HG03460 (cell line): Measurements from ENCODE around the gene NPSR1.
"Not testable (repeated sequence)": the region's sequence is repeated elsewhere in the genome, so short reads cannot be mapped to it uniquely, and the experiment has no call there.

ENCODE experiments used
- ATAC-seq: cut with Tn5 transposase; IDR thresholded peaks from one replicate; pipeline ENCODE4 v1.9.1; 2021; ENCODE audit not compliant: unreplicated experiment

The NPSR1 gene

DNA sequence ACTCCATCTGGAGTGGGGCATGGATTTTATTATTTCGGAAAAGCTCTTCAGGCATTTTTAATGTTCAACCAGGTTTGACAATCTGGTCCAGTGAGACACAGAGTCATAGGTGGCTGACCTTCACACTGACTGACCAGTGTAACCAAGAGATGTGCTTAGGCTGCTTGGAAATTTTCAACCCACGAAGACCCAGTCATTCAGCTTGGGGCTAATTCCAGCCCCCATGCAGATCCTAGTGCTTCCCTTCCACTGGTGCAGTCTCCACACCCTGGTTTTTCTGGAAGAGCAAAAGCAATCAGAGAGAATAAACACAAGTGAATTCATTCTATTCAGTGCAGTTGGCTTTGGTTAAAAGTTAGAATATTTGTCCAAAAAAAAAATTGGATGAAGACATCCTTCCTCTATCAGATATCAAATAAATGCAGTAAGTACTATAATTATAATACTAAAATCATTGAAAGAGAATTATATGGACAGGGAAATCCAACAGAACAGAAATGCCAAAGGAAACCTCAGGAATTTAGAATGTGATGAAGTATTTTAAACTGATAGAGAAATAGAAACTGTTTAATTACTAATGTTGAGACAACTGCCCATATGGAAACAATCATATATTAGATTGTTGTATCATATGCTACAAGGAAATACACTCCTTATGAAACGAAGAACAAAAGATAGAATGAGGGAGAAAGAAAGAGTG lies 178.0 kb downstream of the NPSR1 start:
- ATAC-seq: no peak

DNA sequence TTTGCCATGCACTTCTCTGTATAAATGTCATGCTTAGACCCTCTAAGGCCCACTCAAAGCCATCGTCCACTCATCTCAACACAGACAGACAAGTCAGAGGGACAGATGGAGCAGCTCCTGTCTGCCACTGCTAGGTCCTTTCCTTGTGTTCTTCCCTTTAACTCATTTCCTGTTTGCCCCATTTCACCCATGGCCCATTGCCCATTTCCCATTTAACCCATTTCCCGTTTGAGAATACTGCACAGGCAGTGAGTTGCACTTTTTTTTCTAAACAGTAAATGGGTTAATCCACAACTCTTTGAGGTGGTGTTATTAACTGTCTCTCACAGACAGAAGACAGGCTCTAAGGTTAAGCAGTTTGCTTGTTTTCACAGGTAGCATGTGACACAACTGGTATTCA lies 179.3 kb downstream of the NPSR1 start:
- no peak for ATAC-seq

DNA sequence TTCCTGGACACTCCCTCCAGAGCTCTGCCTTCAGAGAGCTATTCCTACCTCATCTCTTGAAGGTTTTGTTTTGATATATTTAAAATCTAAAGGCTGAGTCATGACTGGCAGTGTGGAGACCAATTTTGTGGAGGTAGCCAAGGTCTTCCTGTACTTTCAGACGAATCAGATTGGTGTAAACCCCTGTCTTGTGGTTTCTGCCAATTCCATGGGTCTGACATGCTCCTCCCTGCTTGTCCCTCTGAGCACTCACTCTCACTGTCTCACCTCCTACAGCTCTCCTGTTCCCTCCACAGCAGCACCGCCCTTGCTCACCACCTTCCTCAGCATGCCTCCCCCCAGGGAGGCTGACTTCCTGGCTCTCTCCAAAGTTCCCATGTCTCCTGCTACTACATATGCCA lies 179.8 kb downstream of the NPSR1 start:
- ATAC-seq: no peak

- no peak for ATAC-seq
Measured at GRCh38 chr7:34838329-34838728, 180.3 kb downstream of the NPSR1 start.

- no peak for ATAC-seq
Measured at GRCh38 chr7:34839645-34840044, 181.6 kb downstream of the NPSR1 start.

GRCh38 chr7:34840176-34840785 lies 182.3 kb downstream of the NPSR1 start:
- no peak for ATAC-seq

DNA sequence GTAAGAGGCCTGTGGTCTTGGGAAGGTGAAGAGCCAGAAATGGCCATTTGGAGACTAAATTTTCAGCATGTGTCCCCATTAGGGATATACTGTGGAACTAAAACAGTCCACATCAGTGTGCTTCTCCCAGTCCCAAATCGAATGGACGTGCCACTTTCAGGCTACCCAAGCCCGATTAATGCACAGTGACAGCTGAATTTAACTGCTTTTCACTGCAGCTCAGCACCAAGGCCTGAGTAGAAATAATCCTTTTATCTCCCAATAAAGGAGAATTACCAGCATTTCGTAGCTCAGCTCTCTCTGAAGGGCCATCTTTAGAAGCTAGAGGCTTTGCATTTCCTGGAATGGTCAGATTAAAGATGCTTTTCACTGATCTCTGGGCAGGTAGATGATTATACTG lies 183.3 kb downstream of the NPSR1 start:
- no peak for ATAC-seq

DNA sequence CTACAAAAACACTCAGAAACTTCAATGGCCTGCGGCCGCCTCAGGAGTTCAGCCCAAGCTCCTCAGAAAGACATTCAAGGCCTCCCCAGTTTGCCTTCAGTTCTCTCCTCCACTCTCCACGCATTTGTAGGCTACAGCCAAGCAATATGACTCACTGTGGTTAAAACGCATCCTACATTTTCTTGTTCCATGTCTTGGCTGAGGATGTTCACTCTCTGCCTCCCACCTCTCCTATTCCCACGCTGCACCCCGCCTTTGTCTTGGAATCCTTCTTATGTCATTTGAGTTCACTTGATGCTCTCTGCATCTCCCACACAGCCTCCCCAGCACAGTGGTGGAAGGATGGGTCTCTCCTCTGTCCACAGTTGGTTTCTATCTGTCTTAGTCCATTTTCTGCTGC lies 184.8 kb downstream of the NPSR1 start:
- no peak for ATAC-seq

DNA sequence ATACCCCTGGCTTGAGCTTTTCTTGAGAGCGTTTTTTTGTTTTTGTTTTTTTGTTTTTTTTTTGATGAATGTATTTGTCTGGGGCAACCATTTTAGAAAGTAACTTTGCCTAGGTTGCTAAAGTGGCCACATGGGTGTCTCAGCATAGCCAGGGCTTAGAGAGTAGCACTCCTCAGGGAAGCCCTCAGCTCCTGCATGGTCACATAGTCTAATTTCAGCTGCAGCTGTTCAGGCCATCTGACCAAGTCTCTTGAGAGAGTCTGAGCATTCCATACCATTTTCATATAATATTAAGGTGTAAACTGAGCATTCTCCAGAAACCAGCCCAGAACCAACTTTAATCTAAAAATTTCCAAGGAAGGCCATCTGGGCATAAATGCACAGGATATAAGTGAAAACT lies 186.4 kb downstream of the NPSR1 start:
- ATAC-seq: no peak

GRCh38 chr7:34844936-34845665 lies 187.1 kb downstream of the NPSR1 start:
- no peak for ATAC-seq

GRCh38 chr7:34845666-34846361 lies 187.8 kb downstream of the NPSR1 start:
- no peak for ATAC-seq

- ATAC-seq: no peak
Measured at GRCh38 chr7:34846976-34847375, 189.0 kb downstream of the NPSR1 start.

GRCh38 chr7:34848670-34849069 lies 190.7 kb downstream of the NPSR1 start:
- no peak for ATAC-seq

DNA sequence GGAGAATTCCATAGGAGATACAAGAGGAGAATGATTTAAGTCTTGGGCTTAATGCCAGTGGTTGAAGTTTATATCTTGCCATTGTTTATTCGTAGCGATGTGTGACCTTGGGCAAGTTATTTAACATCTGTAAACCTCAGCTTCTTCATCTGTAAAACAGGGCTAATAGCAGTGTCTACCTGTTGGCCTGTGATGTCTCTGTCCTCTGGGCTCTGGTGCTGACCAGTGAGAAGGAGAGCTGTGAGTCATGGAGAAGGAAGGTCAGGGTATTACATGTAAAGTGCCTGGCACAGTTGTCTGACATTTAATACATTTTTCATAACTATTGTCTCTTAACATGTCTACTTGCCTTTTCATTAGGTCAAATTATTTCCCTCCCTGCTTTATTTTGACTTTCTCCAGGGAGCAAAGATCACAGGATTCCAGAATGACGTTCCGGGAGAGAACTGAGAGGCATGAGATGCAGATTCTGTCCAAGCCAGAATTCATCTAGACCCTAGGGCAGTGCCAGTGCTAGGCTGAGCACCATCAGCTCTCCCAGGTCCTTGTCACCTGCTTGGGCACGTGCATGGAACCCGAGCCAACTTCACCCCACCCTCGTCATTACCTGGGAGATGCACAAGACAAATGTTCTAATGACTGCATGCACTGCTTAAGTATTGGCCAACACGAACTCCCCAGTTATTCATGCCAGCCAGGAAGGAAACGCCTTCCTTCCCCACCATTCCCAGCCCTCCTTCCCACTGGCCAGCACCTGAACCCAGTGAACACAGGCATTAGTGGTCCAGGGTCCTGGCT lies 191.3 kb downstream of the NPSR1 start:
- ATAC-seq: no peak

DNA sequence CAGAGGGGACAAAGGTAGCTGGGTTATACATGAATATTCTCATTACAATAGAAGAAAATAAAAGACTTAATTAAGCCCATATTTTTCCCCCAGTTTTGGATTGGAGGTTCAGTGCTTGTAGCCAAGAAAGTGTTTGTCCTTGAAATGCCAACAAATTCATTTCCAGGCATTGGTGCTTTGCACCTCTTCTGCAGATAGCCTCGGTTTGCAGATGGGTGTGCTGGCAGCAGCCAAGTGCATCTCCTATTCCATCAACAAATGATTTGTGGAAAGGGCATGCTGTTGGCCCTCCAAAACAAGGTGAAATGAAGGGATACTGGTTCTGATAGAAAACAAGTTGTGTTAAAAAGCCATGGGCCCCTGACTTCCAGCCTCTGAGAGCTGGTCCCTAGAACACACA lies 192.0 kb downstream of the NPSR1 start:
- no peak for ATAC-seq

- ATAC-seq: no peak
Measured at GRCh38 chr7:34850681-34851080, 192.7 kb downstream of the NPSR1 start.

- ATAC-seq: no peak
Measured at GRCh38 chr7:34851431-34851830, 193.4 kb downstream of the NPSR1 start.

GRCh38 chr7:34858444-34858843 lies 200.4 kb downstream of the NPSR1 start:
- not testable (repeated sequence) for ATAC-seq

DNA sequence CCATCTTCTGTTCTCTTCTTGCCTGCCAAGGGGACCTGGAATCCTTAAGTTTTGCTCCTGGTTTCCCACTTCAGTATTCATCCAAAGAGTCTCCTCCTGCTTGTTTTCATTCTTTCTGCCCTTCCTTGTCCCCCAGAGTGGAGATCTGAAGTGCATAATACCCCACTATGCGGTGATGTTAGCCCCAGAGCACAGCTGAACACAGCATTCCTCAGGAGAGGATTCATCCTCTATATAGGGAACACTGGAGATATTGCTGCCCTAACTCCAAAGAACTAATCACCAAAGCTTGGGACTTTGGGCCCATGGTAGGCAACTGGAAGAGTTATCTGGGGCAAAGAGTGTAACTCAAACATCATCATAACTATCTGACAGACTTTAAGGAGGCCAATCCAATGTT lies 201.3 kb downstream of the NPSR1 start:
- not testable (repeated sequence) for ATAC-seq

DNA sequence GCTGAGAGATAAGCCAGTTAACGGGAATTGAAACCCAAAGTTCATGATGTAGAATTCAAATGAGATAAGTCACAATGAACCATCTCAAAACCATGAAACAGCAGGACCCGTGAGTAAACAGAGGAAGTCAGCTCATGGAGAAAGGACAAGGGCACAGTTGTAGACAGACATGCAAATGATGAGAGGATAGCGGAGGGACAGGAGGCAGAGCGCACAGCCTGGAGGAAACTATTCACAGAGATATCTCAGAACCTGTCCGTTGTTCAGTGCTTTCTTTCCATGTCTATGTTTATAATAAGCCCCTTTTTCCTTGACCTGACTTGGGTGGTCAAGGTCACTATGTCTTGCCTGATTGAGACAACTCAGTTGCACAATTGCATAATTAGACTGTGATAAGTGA lies 208.2 kb downstream of the NPSR1 start:
- not testable (repeated sequence) for ATAC-seq

DNA sequence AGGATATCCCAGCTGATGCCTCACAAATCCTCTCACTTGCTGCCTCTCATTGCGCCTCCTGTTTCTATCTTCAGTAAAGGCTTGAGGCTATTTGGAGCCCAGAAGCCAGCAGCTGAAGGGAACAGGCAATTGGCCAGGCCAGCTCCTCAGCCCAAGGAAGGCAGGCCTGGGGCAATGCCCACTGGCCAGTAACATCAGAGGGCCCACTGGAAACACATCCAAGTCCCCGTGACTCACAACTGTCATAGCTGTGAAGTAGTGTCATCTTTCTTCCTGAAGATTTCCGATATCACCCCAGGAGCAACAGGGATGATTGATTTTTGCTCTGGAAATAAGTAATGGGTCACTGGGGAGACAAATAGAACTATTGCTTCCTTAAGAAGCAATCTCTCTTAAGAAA lies 209.3 kb downstream of the NPSR1 start:
- ATAC-seq: not testable (repeated sequence)
